ENCODE results near the gene CSHL1.
"Not testable (repeated sequence)": the region's sequence is repeated elsewhere in the genome, so short reads cannot be mapped to it uniquely, and the experiment has no call there.

The CSHL1 gene

DNA sequence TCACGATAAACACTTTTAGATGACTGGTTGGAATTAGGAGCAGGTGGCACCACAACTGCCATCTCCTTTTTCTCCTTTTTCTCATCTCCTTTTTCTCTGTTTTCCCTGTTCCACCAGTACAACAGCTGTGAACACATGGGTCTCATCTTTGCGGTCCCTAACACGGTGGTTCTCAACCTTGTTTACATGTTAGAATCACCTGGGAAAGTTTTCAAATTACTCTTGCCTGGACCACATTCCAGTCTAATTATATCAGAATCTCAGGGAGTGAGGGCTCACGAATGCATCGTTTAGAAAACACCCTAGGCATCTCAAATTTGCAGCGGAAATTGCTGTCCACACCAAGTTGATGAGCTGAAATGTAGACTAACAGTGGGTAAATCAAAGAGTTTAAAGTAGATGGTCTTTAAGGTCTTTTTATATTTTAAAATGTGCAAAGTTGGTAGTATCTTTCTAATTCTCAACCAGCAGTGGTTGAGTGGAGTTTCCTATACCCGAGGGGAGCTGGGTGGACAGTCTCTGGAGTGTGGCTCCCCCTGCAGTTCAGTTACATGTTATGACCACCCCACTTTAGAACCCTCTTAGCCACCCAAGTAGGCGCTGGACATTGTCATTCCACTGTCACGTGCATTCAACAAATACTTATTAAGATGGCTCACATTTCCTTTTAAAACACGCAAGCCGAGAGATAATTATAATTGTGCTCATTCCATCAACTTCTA is 18.6 kb downstream of the CSHL1 start:
- TF ChIP-seq, protein P1, sequence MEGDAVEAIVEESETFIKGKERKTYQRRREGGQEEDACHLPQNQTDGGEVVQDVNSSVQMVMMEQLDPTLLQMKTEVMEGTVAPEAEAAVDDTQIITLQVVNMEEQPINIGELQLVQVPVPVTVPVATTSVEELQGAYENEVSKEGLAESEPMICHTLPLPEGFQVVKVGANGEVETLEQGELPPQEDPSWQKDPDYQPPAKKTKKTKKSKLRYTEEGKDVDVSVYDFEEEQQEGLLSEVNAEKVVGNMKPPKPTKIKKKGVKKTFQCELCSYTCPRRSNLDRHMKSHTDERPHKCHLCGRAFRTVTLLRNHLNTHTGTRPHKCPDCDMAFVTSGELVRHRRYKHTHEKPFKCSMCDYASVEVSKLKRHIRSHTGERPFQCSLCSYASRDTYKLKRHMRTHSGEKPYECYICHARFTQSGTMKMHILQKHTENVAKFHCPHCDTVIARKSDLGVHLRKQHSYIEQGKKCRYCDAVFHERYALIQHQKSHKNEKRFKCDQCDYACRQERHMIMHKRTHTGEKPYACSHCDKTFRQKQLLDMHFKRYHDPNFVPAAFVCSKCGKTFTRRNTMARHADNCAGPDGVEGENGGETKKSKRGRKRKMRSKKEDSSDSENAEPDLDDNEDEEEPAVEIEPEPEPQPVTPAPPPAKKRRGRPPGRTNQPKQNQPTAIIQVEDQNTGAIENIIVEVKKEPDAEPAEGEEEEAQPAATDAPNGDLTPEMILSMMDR (IDR thresholded peaks at IDR 0.05; ENCODE audit: insufficient read depth, low read depth, low read length, missing control alignments): peak; percentile 23
- DNase-seq (ENCODE audit: low read depth); H3K4me3 ChIP-seq (ENCODE audit: low read depth, low read length): not testable (repeated sequence)

DNA sequence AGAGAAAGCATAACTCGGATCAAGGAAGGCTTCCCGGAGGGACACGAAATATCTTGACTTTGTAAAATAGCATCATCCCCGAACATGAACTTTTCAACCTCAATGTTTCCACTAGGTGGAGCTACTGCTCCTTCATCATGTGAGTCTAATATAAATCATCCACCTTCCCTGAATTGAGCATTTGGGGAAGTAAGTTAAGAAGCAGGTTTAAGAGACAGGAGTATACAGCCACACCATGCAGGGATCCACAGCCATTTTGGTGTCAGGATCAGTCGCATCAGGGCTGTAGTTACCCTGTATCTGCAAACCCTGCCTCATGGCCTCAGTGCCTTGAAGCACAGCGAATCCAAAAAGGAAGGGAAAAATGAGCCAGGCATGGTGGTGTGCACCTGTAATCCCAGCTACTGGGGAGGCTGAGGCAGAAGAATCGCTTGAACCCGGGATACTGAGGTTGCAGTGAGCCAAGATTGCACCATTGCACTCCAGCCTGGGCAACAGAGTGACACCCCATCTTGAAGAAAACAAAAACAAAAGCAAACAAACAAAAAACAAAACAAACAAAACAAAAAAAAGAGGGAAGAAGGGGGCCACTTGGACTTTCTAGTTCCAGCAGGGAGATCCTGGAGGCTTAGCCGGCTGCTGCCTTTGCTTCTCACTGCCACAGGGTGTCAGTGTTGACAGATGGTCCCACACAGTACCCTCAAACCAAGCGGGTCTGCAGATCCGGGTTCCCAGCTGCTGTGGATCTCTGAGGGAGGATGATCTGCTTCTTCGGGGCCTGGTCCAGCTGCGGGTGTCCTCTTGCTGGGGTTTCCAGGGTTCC is 21.8 kb downstream of the CSHL1 start:
- not testable (repeated sequence) for H3K4me3 ChIP-seq (ENCODE audit: low read depth, low read length)
- DNase-seq (ENCODE audit: low read depth): peak; percentile 25
- TF ChIP-seq, protein P1 (IDR thresholded peaks at IDR 0.05; ENCODE audit: insufficient read depth, low read depth, low read length, missing control alignments): peak; percentile 41

- H3K4me3 ChIP-seq (ENCODE audit: low read depth, low read length); DNase-seq (ENCODE audit: low read depth): not testable (repeated sequence)
These were observed 25.9 kb downstream of the CSHL1 start for GRCh38 chr17:63885119-63885518.

- H3K4me3 ChIP-seq (ENCODE audit: low read depth, low read length); DNase-seq (ENCODE audit: low read depth): not testable (repeated sequence)
These were observed 28.4 kb downstream of the CSHL1 start for GRCh38 chr17:63882626-63883126.

- DNase-seq (ENCODE audit: low read depth): peak; percentile 54
- TF ChIP-seq, protein P1 (IDR thresholded peaks at IDR 0.05; ENCODE audit: insufficient read depth, low read depth, low read length, missing control alignments): peak; percentile 81
- no peak within 1 kb of the TSS for H3K4me3 ChIP-seq (ENCODE audit: low read depth, low read length)
These were observed 29.0 kb downstream of the CSHL1 start, which contains the start of gene GH2 for GRCh38 chr17:63881935-63882601. GH2 (minus strand) TSS chr17:63881944; CDS start chr17:63881801, 143 bp downstream.

DNA sequence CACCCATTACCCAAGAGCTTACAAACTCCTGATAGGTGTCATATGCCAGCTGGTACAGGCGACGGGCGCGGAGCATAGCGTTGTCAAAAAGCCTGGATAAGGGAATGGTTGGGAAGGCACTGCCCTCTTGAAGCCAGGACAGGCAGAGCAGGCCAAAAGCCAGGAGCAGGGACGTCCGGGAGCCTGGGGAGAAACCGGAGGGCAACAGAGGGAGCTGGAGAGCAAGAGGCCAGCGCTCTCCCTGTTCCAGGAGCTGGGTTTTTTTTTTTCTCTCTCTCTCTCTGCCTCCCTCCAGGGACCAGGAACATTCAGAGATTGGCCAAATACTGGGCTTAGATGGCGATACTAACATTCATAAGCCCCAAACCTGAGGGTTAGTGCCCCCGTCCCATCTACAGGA is 29.7 kb downstream of the CSHL1 start:
- not testable (repeated sequence) for DNase-seq (ENCODE audit: low read depth); H3K4me3 ChIP-seq (ENCODE audit: low read depth, low read length)

GRCh38 chr17:63880706-63881105 is 30.4 kb downstream of the CSHL1 start:
- TF ChIP-seq, protein P1 (IDR thresholded peaks at IDR 0.05; ENCODE audit: insufficient read depth, low read depth, low read length, missing control alignments): no peak
- no peak overlapping the region for H3K4me3 ChIP-seq (ENCODE audit: low read depth, low read length)
- no peak for DNase-seq (ENCODE audit: low read depth)

GRCh38 chr17:63878413-63878812 is 32.6 kb downstream of the CSHL1 start:
- DNase-seq (ENCODE audit: low read depth); H3K4me3 ChIP-seq (ENCODE audit: low read depth, low read length): not testable (repeated sequence)

DNA sequence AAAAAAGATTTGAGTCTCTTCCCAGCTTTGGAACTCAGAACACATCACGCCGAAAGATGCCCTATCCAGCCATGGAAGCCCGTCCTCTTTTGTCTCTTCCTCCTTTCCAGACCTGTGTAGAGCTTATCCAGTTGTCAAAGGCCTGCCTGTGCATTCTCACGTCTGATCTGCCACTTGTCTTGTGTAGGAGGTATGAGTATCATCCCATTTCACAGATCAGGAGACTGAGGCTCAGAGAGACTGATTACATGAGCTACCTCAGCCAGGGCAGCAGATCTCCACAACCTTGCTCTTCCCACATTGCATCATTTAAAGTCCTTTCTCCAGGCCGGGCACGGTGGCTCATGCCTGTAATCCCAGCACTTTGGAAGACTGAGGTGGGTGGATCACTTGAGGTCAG is 36.4 kb downstream of the CSHL1 start:
- not testable (repeated sequence) for H3K4me3 ChIP-seq (ENCODE audit: low read depth, low read length); DNase-seq (ENCODE audit: low read depth)

DNA sequence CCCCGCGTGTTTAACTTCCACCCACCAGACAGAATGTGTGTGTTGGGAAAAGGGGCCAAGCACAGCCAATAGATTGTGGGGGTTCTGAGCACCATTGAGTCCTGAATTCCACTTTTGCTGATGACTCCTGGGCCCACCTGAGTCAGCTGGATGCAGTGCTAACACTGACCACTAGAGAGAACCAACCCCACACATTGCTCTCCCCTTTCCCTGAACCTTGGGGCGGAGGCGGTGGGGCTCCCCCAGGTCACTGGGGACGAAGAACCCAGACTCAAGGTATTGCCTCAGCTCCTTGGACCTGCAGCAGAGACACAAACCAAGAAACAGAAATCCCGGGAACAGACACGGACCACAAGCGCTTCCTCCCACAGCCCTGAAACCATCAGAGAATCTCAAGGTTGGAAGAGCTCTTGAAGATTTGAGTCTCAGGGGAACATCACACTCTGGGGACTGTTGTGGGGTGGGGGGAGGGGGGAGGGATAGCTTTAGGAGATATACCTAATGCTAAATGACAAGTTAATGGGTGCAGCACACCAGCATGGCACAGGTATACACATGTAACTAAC is 36.9 kb downstream of the CSHL1 start:
- not testable (repeated sequence) for DNase-seq (ENCODE audit: low read depth)

GRCh38 chr17:63873577-63873976 is 37.5 kb downstream of the CSHL1 start, which contains the start of gene CSH2:
CSH2 (minus strand) TSS chr17:63873677; CDS start chr17:63873614, 63 bp downstream.
- H3K4me3 ChIP-seq (ENCODE audit: low read depth, low read length); DNase-seq (ENCODE audit: low read depth): not testable (repeated sequence)

More for the DNA sequence above, 36.9 kb downstream of the CSHL1 start:
- not testable (repeated sequence) for H3K4me3 ChIP-seq (ENCODE audit: low read depth, low read length)

- DNase-seq (ENCODE audit: low read depth); H3K4me3 ChIP-seq (ENCODE audit: low read depth, low read length): not testable (repeated sequence)
These were observed 39.3 kb downstream of the CSHL1 start for GRCh38 chr17:63871646-63872365.

Measured in GM12865 (cell line).